ENCODE data around the gene GNAI2.

- TF ChIP-seq CTCF (IDR thresholded peaks at IDR 0.05) (no peak), POLR2A (IDR thresholded peaks at IDR 0.05) (no peak)
These were observed 2.8 kb upstream of the GNAI2 start for GRCh38 chr3:50233176-50233575.

Data from adrenal gland (tissue), 5 donors.